Natural killer cell (primary cell): ENCODE results near the gene DHRS7. TPM values are rescaled to one million over a fixed set of nuclear protein-coding genes. Genes with fewer than 3 reads are reported as not detected.

ENCODE experiments used
- ATAC-seq, 3 donors: fragments of 150-1000 bp in 2 of 3; fragments of 200-7000 bp in 1 of 3; cut with Tn5 transposase; 1 replicate in 1 of 3; 2 replicates in 2 of 3; pipeline ENCODE4 v1.10.0; 2021; ENCODE audit warnings: mild to moderate bottlenecking in 2 of 3, moderate library complexity in 2 of 3
- DNase-seq, 2 donors: peaks; one replicate each; pipeline versions ENCODE4 v3.0.0 to v3.0.0-alpha.2; 2013 to 2021; ENCODE audit warnings: mixed read lengths in 1 of 2
- H3K27ac ChIP-seq: one replicate; pipeline ENCODE4 v1.5.1; 2013; ENCODE audit warnings: mild to moderate bottlenecking, low read length
- H3K27me3 ChIP-seq: one replicate; pipeline ENCODE4 v1.6.1; 2013; ENCODE audit warnings: low read length; ENCODE audit not compliant: control insufficient read depth, insufficient read depth
- H3K36me3 ChIP-seq: one replicate; pipeline ENCODE4 v1.6.1; 2013; ENCODE audit warnings: low read length; ENCODE audit not compliant: control insufficient read depth, insufficient read depth
- H3K4me1 ChIP-seq: one replicate; pipeline ENCODE4 v1.6.1; 2013; ENCODE audit warnings: low read length; ENCODE audit not compliant: control insufficient read depth, insufficient read depth
- H3K4me3 ChIP-seq: one replicate; pipeline ENCODE4 v1.5.1; 2013; ENCODE audit warnings: low read length
- H3K9me3 ChIP-seq: one replicate; pipeline ENCODE4 v1.6.1; 2013; ENCODE audit warnings: low read length; ENCODE audit not compliant: control insufficient read depth, insufficient read depth
- H3K27ac Mint-ChIP-seq, 2 donors: one replicate each; pipeline ENCODE4 v1.8.0; 2022; ENCODE audit warnings: mild to moderate bottlenecking in 2 of 2, mixed read lengths in 2 of 2, moderate library complexity in 1 of 2
- H3K27me3 Mint-ChIP-seq, 2 donors: one replicate each; pipeline ENCODE4 v1.8.0; 2022; ENCODE audit warnings: low read depth in 2 of 2, mixed read lengths in 2 of 2
- H3K36me3 Mint-ChIP-seq: one replicate; pipeline ENCODE4 v1.8.0; 2022; ENCODE audit warnings: mixed read lengths
- H3K4me1 Mint-ChIP-seq, 2 donors: one replicate each; pipeline ENCODE4 v1.8.0; 2022; ENCODE audit warnings: mixed read lengths in 2 of 2
- H3K4me3 Mint-ChIP-seq: one replicate; pipeline ENCODE4 v1.8.0; 2022; ENCODE audit warnings: mild to moderate bottlenecking, moderate library complexity, mixed read lengths
- H3K9me3 Mint-ChIP-seq, 2 donors: one replicate each; pipeline ENCODE4 v1.8.0; 2022; ENCODE audit warnings: mixed read lengths in 2 of 2
- CTCF ChIP-seq: fragments of 200-600 bp; IDR thresholded peaks from one replicate; pipeline ENCODE4 v1.8.0; 2022; ENCODE audit warnings: antibody characterized with exemption
- WGBS: methylation state at CpG from one replicate; pipeline ENCODE4 v1.1.7; 2013; ENCODE audit warnings: missing lambda C conversion rate; ENCODE audit not compliant: insufficient coverage; 5-methylcytosine and 5-hydroxymethylcytosine counted together
- intact Hi-C: fragments of 100-400 bp; cut with micrococcal nuclease; formaldehyde crosslinking; loops from one replicate; pipeline ENCODE4 v1.14.2; 2022
- total RNA-seq, 4 donors: library from RNA; stranded (reverse); fragments of 120-200 nt in 1 of 4; gene quantifications; one replicate each; pipeline versions ENCODE4 v1.2.3 to v1.2.4, GENCODE V29; 2013 to 2022

Gene DHRS7
- total RNA-seq, 3 donors from 2014 or later (not counting 1 experiment from before 2014, with no cell fraction given): 115 to 139 (median 126) TPM

GRCh38 chr14:60107477-60107876 lies 57.7 kb downstream of the DHRS7 start:
- WGBS: 88% methylated on average over 3 of the region's 4 CpGs

GRCh38 chr14:60106339-60106738 lies 58.9 kb downstream of the DHRS7 start:
- no peak overlapping the region for H3K4me3 ChIP-seq

More at GRCh38 chr14:60107477-60107876, 57.7 kb downstream of the DHRS7 start:
- TF ChIP-seq CTCF: no peak
- H3K9me3 ChIP-seq: no peaks in the 10 kb centered on the region
- DNase-seq (no peak), ATAC-seq (no peak)
- H3K27me3 Mint-ChIP-seq: no peaks in the 10 kb centered on the region
- peaks cover 50 to 53% of the 10 kb centered on the region in 2 donors for H3K4me1 Mint-ChIP-seq
- H3K9me3 Mint-ChIP-seq: no peaks in the 10 kb centered on the region
- H3K4me1 ChIP-seq: no peaks in the 10 kb centered on the region
- intact Hi-C loops: no loop called here
- H3K36me3 ChIP-seq: peaks cover 12% of the 10 kb centered on the region
- no peak overlapping the region for H3K4me3 ChIP-seq
- H3K27ac ChIP-seq: no peak overlapping the region
- peak overlapping the region; percentile 49 to 67 for H3K27ac Mint-ChIP-seq
- no peaks in the 10 kb centered on the region for H3K27me3 ChIP-seq
- peaks cover 8% of the 10 kb centered on the region for H3K36me3 Mint-ChIP-seq
- H3K4me3 Mint-ChIP-seq: no peak overlapping the region

GRCh38 chr14:60102389-60102788 lies 62.8 kb downstream of the DHRS7 start:
- H3K27ac Mint-ChIP-seq: peak overlapping the region; percentile 55 to 84

More at GRCh38 chr14:60106339-60106738, 58.9 kb downstream of the DHRS7 start:
- H3K36me3 Mint-ChIP-seq: peaks cover 8% of the 10 kb centered on the region
- H3K27me3 ChIP-seq: no peaks in the 10 kb centered on the region
- H3K27me3 Mint-ChIP-seq: no peaks in the 10 kb centered on the region
- ATAC-seq (no peak), DNase-seq (no peak)
- no peak overlapping the region for H3K4me3 Mint-ChIP-seq
- H3K27ac Mint-ChIP-seq: peak overlapping the region in 1 of 2 donors; percentile 27
- H3K4me1 Mint-ChIP-seq: peaks cover 58 to 63% of the 10 kb centered on the region in 2 donors
- H3K9me3 ChIP-seq: no peaks in the 10 kb centered on the region
- no peaks in the 10 kb centered on the region for H3K4me1 ChIP-seq
- peaks cover 12% of the 10 kb centered on the region for H3K36me3 ChIP-seq
- no peak for TF ChIP-seq CTCF
- H3K27ac ChIP-seq: no peak overlapping the region
- 61% methylated on average over 2 of the region's 2 CpGs for WGBS
- H3K9me3 Mint-ChIP-seq: no peaks in the 10 kb centered on the region
- intact Hi-C loops: no loop called here

More at GRCh38 chr14:60102389-60102788, 62.8 kb downstream of the DHRS7 start:
- Histone ChIP-seq H3K27ac (no peak overlapping the region), H3K4me3 (no peak overlapping the region), H3K27me3 (no peaks in the 10 kb centered on the region), H3K36me3 (peaks cover 8% of the 10 kb centered on the region), H3K9me3 (no peaks in the 10 kb centered on the region), H3K4me1 (peaks cover 7% of the 10 kb centered on the region)
- DNase-seq: no peak
- H3K4me1 Mint-ChIP-seq: peaks cover 67 to 69% of the 10 kb centered on the region in 2 donors
- H3K9me3 Mint-ChIP-seq: no peaks in the 10 kb centered on the region
- 70% methylated on average over 1 of the region's 2 CpGs for WGBS
- H3K4me3 Mint-ChIP-seq: no peak overlapping the region
- H3K36me3 Mint-ChIP-seq: no peaks in the 10 kb centered on the region
- intact Hi-C loops: no loop called here
- ATAC-seq: no peak
- TF ChIP-seq CTCF: no peak
- no peaks in the 10 kb centered on the region for H3K27me3 Mint-ChIP-seq
